ENCODE measurements around the gene SELENOI. TPM values are rescaled to one million over a fixed set of nuclear protein-coding genes. Genes with fewer than 3 reads are reported as not detected.
"Not testable (repeated sequence)": the region's sequence is repeated elsewhere in the genome, so short reads cannot be mapped to it uniquely, and the experiment has no call there.

SELENOI gene
- total and polyA plus RNA-seq, 8 donors: 0.92 to 60.8 (median 4.5) TPM

DNA sequence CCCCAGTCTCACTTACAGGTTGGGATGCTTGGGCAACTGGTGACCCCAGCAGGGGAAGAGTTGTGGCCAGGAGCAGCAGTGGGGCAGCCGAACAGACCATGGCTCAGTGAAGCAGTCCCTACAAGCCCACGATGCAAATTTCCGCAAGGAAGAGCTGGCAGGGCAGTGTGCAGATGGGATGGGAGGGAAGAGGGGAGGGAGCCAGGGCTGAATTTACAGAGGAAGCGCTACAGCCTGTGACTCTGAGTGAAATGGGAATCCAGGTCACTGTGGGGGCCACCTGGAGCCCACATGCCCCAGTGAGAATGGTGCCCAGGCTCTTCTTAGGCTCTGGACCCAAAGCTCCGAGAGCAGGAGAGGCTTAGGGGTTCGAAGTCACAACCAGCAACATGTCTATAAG, 27.0 kb upstream of the SELENOI start:
- H3K27me3 ChIP-seq: no peaks in the 10 kb centered on the region
- H3K4me3 ChIP-seq: no peak overlapping the region
- H3K4me1 ChIP-seq: no peaks in the 10 kb centered on the region
- DNase-seq: no peak
- H3K27ac ChIP-seq: no peak overlapping the region
- H3K36me3 ChIP-seq: no peaks in the 10 kb centered on the region
- intact Hi-C loops (cut with DNase I; ENCODE audit: low total_unique reads): no loop called here
- no peaks in the 10 kb centered on the region for H3K9me3 ChIP-seq
- 58 to 72% (median 69%) methylated on average over 6 of the region's 6 CpGs for WGBS, 5 donors
- TF ChIP-seq POLR2AphosphoS5 (IDR thresholded peaks at IDR 0.05) (no peak), EP300 (IDR thresholded peaks at IDR 0.05) (no peak), POLR2A (IDR thresholded peaks at IDR 0.05) (no peak)
- TF ChIP-seq, protein P1, sequence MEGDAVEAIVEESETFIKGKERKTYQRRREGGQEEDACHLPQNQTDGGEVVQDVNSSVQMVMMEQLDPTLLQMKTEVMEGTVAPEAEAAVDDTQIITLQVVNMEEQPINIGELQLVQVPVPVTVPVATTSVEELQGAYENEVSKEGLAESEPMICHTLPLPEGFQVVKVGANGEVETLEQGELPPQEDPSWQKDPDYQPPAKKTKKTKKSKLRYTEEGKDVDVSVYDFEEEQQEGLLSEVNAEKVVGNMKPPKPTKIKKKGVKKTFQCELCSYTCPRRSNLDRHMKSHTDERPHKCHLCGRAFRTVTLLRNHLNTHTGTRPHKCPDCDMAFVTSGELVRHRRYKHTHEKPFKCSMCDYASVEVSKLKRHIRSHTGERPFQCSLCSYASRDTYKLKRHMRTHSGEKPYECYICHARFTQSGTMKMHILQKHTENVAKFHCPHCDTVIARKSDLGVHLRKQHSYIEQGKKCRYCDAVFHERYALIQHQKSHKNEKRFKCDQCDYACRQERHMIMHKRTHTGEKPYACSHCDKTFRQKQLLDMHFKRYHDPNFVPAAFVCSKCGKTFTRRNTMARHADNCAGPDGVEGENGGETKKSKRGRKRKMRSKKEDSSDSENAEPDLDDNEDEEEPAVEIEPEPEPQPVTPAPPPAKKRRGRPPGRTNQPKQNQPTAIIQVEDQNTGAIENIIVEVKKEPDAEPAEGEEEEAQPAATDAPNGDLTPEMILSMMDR (IDR thresholded peaks at IDR 0.05): no peak

DNA sequence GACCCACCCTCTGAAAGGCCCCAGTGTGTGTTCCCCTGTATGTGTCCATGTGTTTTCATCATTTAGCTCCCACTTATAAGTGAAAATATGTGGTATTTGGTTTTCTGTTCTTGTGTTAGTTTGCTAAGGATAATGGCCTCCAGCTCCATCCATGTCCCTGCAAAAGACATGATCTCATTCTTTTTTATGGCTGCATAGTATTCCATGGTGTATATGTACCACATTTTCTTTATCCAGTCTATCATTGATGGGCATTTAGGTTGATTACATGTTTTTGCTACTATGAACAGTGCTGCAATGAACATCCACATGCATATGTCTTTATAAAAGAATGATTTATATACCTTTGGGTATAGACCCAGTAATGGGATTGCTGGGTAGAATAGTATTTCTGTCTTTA, 21.5 kb upstream of the SELENOI start:
- not testable (repeated sequence) for H3K4me1 ChIP-seq, H3K9me3 ChIP-seq, H3K36me3 ChIP-seq, DNase-seq, H3K27ac ChIP-seq, H3K27me3 ChIP-seq, H3K4me3 ChIP-seq
- intact Hi-C loops (cut with DNase I; ENCODE audit: low total_unique reads): loop anchor here (10.0 kb wide), 1 partner anchor 80 kb away; the partner anchor contains the start of genes HADHA and HADHB

DNA sequence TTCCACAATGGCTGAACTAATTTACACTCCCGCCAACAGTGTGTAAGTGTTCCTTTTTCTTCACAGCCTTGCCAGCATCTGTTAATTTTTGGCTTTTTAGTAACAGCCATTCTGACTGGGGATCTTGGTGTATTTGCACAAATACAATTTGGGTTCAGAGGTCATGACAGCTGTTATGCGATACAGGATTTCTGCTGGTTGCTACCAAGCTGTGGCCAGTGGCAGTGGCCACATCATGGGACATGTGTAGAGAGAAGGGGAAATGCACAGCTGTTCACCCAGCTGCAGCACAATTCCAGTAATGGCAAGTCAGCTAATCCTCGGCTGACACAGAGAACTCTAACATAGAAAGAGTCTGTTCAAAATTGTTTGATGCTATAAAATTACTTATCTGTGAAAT, 21.0 kb upstream of the SELENOI start:
- WGBS, 5 donors: 47 to 72% (median 64%) methylated on average over 3 of the region's 3 CpGs

DNA sequence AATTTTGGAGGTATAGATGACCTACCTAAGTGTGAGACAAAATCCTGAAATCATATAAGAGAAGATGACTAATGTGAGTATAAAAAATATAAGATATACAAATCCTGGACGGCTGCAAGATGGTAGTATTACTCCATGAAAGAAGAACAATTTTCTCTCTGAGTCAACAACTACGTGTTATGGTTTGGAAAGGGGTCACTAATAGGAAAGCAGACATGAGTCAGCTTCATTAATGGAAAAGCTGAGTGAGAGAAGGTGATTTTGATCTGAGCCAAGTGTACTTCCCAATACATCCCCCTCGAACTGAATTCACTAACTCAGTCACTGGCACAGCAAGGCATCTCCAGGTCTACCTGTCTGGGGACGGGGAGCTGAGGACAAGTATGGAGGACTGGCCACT, 20.1 kb upstream of the SELENOI start:
- no peak for DNase-seq
- H3K27me3 ChIP-seq: no peaks in the 10 kb centered on the region
- 58 to 77% (median 66%) methylated on average over 4 of the region's 4 CpGs for WGBS, 5 donors
- H3K36me3 ChIP-seq: no peaks in the 10 kb centered on the region
- TF ChIP-seq EP300 (IDR thresholded peaks at IDR 0.05) (no peak), POLR2A (IDR thresholded peaks at IDR 0.05) (no peak), POLR2AphosphoS5 (IDR thresholded peaks at IDR 0.05) (no peak)
- TF ChIP-seq, protein P1 (IDR thresholded peaks at IDR 0.05): no peak
- peaks cover 0 to 8% (median 0%) of the 10 kb centered on the region in 4 donors for H3K4me1 ChIP-seq
- H3K27ac ChIP-seq: no peak overlapping the region
- intact Hi-C loops (cut with DNase I; ENCODE audit: low total_unique reads): loop anchor here (10.0 kb wide), 1 partner anchor 81 kb away; the partner anchor contains the start of genes HADHA and HADHB
- no peaks in the 10 kb centered on the region for H3K9me3 ChIP-seq
- H3K4me3 ChIP-seq: no peak overlapping the region

More for the DNA sequence above, 21.0 kb upstream of the SELENOI start:
- TF ChIP-seq, protein P1 (IDR thresholded peaks at IDR 0.05): no peak
- TF ChIP-seq EP300 (IDR thresholded peaks at IDR 0.05): no peak
- no peak for TF ChIP-seq POLR2AphosphoS5 (IDR thresholded peaks at IDR 0.05)
- TF ChIP-seq POLR2A (IDR thresholded peaks at IDR 0.05): no peak
- no peak for DNase-seq
- H3K36me3 ChIP-seq: no peaks in the 10 kb centered on the region
- no peak overlapping the region for H3K4me3 ChIP-seq
- no peak overlapping the region for H3K27ac ChIP-seq
- peaks cover 0 to 3% (median 0%) of the 10 kb centered on the region in 4 donors for H3K4me1 ChIP-seq
- H3K9me3 ChIP-seq: no peaks in the 10 kb centered on the region
- intact Hi-C loops (cut with DNase I; ENCODE audit: low total_unique reads): loop anchor here (10.0 kb wide), 1 partner anchor 80 kb away; the partner anchor contains the start of genes HADHA and HADHB
- H3K27me3 ChIP-seq: no peaks in the 10 kb centered on the region

DNA sequence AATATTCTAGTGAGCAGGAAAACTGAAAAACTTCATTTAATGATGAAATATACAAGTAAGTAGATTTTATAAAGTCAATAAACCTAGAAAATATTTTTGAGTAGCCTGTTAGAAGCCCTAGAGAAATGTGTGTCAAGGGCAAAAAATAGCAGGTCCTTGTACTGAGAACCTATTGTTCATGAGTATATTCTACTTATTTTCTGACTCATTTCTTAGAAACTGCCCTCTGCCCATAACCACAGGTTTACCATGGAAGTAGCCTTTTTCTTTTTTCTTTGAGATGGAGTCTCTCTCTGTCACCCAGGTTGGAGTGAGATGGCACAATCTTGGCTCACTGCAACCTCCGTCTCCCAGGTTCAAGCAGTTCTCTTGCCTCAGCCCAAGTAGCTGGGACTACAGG, 19.4 kb upstream of the SELENOI start:
- no peaks in the 10 kb centered on the region for H3K27me3 ChIP-seq
- intact Hi-C loops (cut with DNase I; ENCODE audit: low total_unique reads): loop anchor here (10.0 kb wide), 1 partner anchor 82 kb away; the partner anchor contains the start of genes HADHA and HADHB
- peaks cover 0 to 8% (median 0%) of the 10 kb centered on the region in 4 donors for H3K4me1 ChIP-seq
- no peak overlapping the region for H3K4me3 ChIP-seq
- no peak overlapping the region for H3K27ac ChIP-seq
- no peaks in the 10 kb centered on the region for H3K36me3 ChIP-seq
- no peak for TF ChIP-seq POLR2AphosphoS5 (IDR thresholded peaks at IDR 0.05)
- no peak for TF ChIP-seq EP300 (IDR thresholded peaks at IDR 0.05)
- TF ChIP-seq, protein P1 (IDR thresholded peaks at IDR 0.05): no peak
- no peak for TF ChIP-seq POLR2A (IDR thresholded peaks at IDR 0.05)
- H3K9me3 ChIP-seq: no peaks in the 10 kb centered on the region
- no peak for DNase-seq
- WGBS, 5 donors: 74 to 94% (median 88%) methylated on average over 1 of the region's 1 CpG
